ENCODE results near the gene N4BP2L2.

- TF ChIP-seq CTCF (IDR thresholded peaks at IDR 0.05) (no peak), POLR2A (IDR thresholded peaks at IDR 0.05) (no peak)
Observed at GRCh38 chr13:32453981-32454380, 84.6 kb downstream of the N4BP2L2 start.
